Measurements from ENCODE around the gene SUMO4. TPM values are rescaled to one million over a fixed set of nuclear protein-coding genes. Genes with fewer than 3 reads are reported as not detected.

The SUMO4 gene
- total RNA-seq, result 3.2 and 3.9 TPM in 2 replicates

DNA sequence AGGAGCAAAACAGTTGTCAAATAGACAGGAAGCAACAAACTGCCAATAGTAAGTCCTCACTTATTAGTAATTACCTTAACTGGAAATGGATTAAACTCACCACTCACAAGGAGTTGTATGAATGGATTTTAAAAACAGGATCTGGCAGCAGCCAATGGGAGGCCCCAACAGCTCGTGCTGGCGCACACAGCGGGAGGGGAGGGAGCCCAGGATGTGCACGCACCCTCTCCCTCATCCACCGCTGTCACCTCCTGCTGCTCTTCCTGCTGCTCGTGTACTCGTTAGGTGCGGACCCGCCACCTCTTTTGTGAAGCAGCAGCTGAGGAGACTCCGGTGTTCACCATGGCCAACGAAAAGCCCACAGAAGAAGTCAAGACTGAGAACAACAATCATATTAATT lies at the start of gene SUMO4:
Gene SUMO4 (plus strand): TSS at position 213 of the 400 bp plus-strand sequence. CDS start 130 bp downstream, at position 343.

Other genes starting within 250 kb of the SUMO4 start
- 36.7 and 45.6 TPM in 2 replicates for gene TAB2, start 82.5 kb upstream of the SUMO4 start, total RNA-seq
- gene ZC3H12D, start 84.8 kb downstream of the SUMO4 start, total RNA-seq, result 0.24 and 1.1 TPM in 2 replicates
- 32.3 and 35.7 TPM in 2 replicates for gene PPIL4, start 145.8 kb downstream of the SUMO4 start, total RNA-seq
- gene GINM1, start 166.1 kb downstream of the SUMO4 start, total RNA-seq, result 53.5 and 55.3 TPM in 2 replicates
- 28.3 and 29.5 TPM in 2 replicates for gene KATNA1, start 248.5 kb downstream of the SUMO4 start, total RNA-seq